Measurements from ENCODE around the gene GRIN2B.

Gene GRIN2B

GRCh38 chr12:13942826-13943225, 38.6 kb downstream of the GRIN2B start:
- Histone ChIP-seq H3K36me3 (ENCODE audit: control insufficient read depth in 5 of 5, insufficient read depth in 5 of 5, low read length in 5 of 5) (no peaks in the 10 kb centered on the region), H3K27ac (ENCODE audit: low read depth, low read length) (no peak overlapping the region)

DNA sequence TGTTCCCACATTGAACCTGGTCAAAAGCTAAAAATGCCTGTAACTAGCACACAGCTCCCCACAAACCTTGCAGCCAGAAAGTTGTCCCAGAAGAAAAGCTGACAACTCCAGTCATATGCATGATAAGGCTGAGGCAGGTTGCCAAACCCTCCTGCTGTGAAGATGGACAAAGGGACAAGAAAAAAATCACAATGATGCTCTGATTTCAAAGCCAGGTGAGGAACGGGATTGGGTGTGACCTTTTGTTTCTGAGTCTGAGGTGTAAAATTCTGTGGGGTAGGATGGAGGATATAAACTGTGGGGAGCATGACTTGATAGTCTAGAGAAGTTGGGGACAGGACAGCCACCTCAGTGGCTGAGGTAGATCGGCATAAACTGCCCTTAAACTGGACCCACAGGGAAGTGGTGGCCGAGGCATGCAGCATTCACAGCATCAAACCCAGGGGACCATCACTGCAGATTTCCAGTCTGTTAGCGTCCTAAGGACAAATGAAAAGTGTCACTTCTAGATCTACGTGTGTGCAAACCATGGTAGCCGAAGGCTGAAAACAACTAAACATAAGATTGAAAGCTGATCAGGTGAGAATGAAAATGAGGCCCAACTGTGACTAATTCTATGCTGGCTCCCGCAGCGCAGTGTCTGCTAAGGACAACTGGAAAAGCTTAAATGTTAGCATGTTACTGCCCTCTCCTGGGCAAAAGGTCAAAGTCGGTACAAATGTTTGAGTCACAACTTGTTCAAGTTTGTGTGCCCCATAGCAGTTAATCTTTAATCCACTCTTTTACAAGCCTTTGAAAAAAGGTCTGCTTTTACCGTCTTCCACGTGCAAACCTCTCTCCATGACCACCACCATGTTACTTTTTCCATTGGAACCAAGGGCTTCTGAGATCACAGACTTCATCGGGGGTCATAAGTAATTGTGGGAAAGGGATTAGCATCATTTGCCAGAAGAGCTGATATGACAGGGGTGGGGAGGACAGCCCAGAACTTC, 39.8 kb downstream of the GRIN2B start:
- Histone ChIP-seq H3K4me1 (ENCODE audit: control insufficient read depth in 5 of 5, insufficient read depth in 5 of 5, low read length in 5 of 5) (peaks cover 0 to 11% (median 4%) of the 10 kb centered on the region in 5 donors), H3K9ac (ENCODE audit: low read length in 5 of 5) (no peak overlapping the region), H3K27ac (ENCODE audit: low read depth, low read length) (no peak overlapping the region), H3K36me3 (ENCODE audit: control insufficient read depth in 5 of 5, insufficient read depth in 5 of 5, low read length in 5 of 5) (no peaks in the 10 kb centered on the region), H3K27me3 (ENCODE audit: control insufficient read depth in 5 of 5, insufficient read depth in 4 of 5, low read length in 5 of 5) (no peaks in the 10 kb centered on the region), H3K9me3 (ENCODE audit: control insufficient read depth in 5 of 5, low read length in 5 of 5) (peaks cover 0 to 11% (median 2%) of the 10 kb centered on the region in 5 donors), H3K4me3 (ENCODE audit: low read depth in 1 of 5, low read length in 5 of 5) (no peak overlapping the region)

More at GRCh38 chr12:13942826-13943225, 38.6 kb downstream of the GRIN2B start:
- H3K9me3 ChIP-seq (ENCODE audit: control insufficient read depth in 5 of 5, low read length in 5 of 5) = peaks cover 0 to 9% (median 2%) of the 10 kb centered on the region in 5 donors
- H3K4me3 ChIP-seq (ENCODE audit: low read depth in 1 of 5, low read length in 5 of 5) = no peak overlapping the region
- peaks cover 0 to 11% (median 4%) of the 10 kb centered on the region in 5 donors for H3K4me1 ChIP-seq (ENCODE audit: control insufficient read depth in 5 of 5, insufficient read depth in 5 of 5, low read length in 5 of 5)
- no peaks in the 10 kb centered on the region for H3K27me3 ChIP-seq (ENCODE audit: control insufficient read depth in 5 of 5, insufficient read depth in 4 of 5, low read length in 5 of 5)
- no peak overlapping the region for H3K9ac ChIP-seq (ENCODE audit: low read length in 5 of 5)

DNA sequence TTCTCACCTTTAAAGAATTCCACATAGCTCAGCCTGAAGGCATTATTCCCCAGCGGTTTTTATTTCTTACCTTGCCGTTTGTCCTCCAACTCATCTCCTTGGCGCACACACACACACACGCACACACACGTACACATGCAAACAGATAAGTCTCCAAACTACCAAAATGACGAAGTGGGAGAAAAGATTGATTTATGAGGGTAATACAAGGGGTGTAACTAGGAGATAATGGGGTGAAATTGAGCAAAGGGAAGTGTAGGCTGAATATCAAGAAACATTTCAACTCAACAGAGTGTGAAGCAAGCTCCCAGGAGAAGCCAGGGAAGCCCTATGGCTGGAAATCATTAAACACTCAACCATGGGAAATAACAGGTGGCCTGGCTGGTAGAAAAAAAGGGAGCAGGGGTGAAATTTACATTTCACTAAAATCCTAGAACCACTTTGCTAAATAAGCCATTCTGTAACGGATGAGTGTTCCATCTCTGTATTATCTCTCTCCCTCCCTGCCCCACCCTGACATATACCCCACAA, 41.0 kb downstream of the GRIN2B start:
- no peak overlapping the region for H3K9ac ChIP-seq (ENCODE audit: low read length in 5 of 5)

GRCh38 chr12:13937735-13938134, 43.7 kb downstream of the GRIN2B start:
- no peaks in the 10 kb centered on the region for H3K36me3 ChIP-seq (ENCODE audit: control insufficient read depth in 5 of 5, insufficient read depth in 5 of 5, low read length in 5 of 5)
- no peak overlapping the region for H3K4me3 ChIP-seq (ENCODE audit: low read depth in 1 of 5, low read length in 5 of 5)
- H3K4me1 ChIP-seq (ENCODE audit: control insufficient read depth in 5 of 5, insufficient read depth in 5 of 5, low read length in 5 of 5) = peaks cover 0 to 4% (median 0%) of the 10 kb centered on the region in 5 donors
- no peak overlapping the region for H3K27ac ChIP-seq (ENCODE audit: low read depth, low read length)
- H3K27me3 ChIP-seq (ENCODE audit: control insufficient read depth in 5 of 5, insufficient read depth in 4 of 5, low read length in 5 of 5) = no peaks in the 10 kb centered on the region
- peaks cover 0 to 18% (median 4%) of the 10 kb centered on the region in 5 donors for H3K9me3 ChIP-seq (ENCODE audit: control insufficient read depth in 5 of 5, low read length in 5 of 5)
- no peak overlapping the region for H3K9ac ChIP-seq (ENCODE audit: low read length in 5 of 5)

More for the DNA sequence above, 41.0 kb downstream of the GRIN2B start:
- Histone ChIP-seq H3K4me3 (ENCODE audit: low read depth in 1 of 5, low read length in 5 of 5) (no peak overlapping the region), H3K4me1 (ENCODE audit: control insufficient read depth in 5 of 5, insufficient read depth in 5 of 5, low read length in 5 of 5) (peaks cover 0 to 5% (median 0%) of the 10 kb centered on the region in 5 donors), H3K27ac (ENCODE audit: low read depth, low read length) (no peak overlapping the region), H3K36me3 (ENCODE audit: control insufficient read depth in 5 of 5, insufficient read depth in 5 of 5, low read length in 5 of 5) (no peaks in the 10 kb centered on the region), H3K9me3 (ENCODE audit: control insufficient read depth in 5 of 5, low read length in 5 of 5) (peaks cover 0 to 18% (median 4%) of the 10 kb centered on the region in 5 donors), H3K27me3 (ENCODE audit: control insufficient read depth in 5 of 5, insufficient read depth in 4 of 5, low read length in 5 of 5) (no peaks in the 10 kb centered on the region)

DNA sequence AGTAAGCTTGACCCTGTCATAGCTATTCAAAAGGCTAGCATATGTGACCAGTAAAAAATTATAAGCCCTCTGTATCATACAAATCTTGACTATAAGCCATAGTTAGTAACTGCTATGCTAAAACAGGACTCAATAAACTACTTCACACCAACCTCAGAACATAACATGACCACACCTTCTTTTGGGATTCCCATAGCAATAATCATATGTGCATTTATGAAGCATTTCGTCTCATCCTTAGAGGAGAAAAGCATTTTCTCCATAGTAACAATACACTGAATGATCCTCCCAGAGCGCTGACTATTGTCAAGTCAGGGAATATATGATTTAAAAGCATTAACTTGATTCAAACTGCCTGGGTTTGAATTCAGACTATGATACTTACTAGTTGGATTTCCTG, 46.2 kb downstream of the GRIN2B start:
- H3K9me3 ChIP-seq (ENCODE audit: control insufficient read depth in 5 of 5, low read length in 5 of 5) = peaks cover 0 to 18% (median 4%) of the 10 kb centered on the region in 5 donors
- H3K27me3 ChIP-seq (ENCODE audit: control insufficient read depth in 5 of 5, insufficient read depth in 4 of 5, low read length in 5 of 5) = no peaks in the 10 kb centered on the region
- no peaks in the 10 kb centered on the region for H3K4me1 ChIP-seq (ENCODE audit: control insufficient read depth in 5 of 5, insufficient read depth in 5 of 5, low read length in 5 of 5)
- no peak overlapping the region for H3K9ac ChIP-seq (ENCODE audit: low read length in 5 of 5)
- no peak overlapping the region for H3K4me3 ChIP-seq (ENCODE audit: low read depth in 1 of 5, low read length in 5 of 5)
- H3K27ac ChIP-seq (ENCODE audit: low read depth, low read length) = no peak overlapping the region
- H3K36me3 ChIP-seq (ENCODE audit: control insufficient read depth in 5 of 5, insufficient read depth in 5 of 5, low read length in 5 of 5) = no peaks in the 10 kb centered on the region

All from subcutaneous abdominal adipose tissue (tissue), 5 donors.